Measurements from ENCODE around the gene CATSPERE. TPM values are rescaled to one million over a fixed set of nuclear protein-coding genes. Genes with fewer than 3 reads are reported as not detected.
A peak's percentile ranks its signal among the peaks of the same experiment; 100 is the strongest.

CATSPERE gene
- total and polyA plus RNA-seq, 9 of the 15 experiments (the other 6 are each of a cell fraction or from before 2014, with no cell fraction given) = 0.06 to 0.16 (median 0.09) TPM; not detected in 3

GRCh38 chr1:244653439-244654107 is 192.5 kb downstream of the CATSPERE start (continued):
- TF ChIP-seq BRD4 (IDR thresholded peaks at IDR 0.05) (peak; percentile 61; the same call in 1 of the 2 replicates), ZNF197 (CRISPR knock-in tag; IDR thresholded peaks at IDR 0.05; ENCODE audit: low read depth) (no peak), RBFOX2 (IDR thresholded peaks at IDR 0.05; ENCODE audit: low read depth, low read length) (peak; percentile 86), ZZZ3 (IDR thresholded peaks at IDR 0.05) (no peak), SIRT6 (IDR thresholded peaks at IDR 0.05; ENCODE audit: low read depth, low read length) (no peak), SIX5 (IDR thresholded peaks at IDR 0.05; ENCODE audit: borderline replicate concordance in 1 of 2, insufficient read depth in 1 of 2, low read depth in 1 of 2, low read length in 2 of 2) (no peak), REST (IDR thresholded peaks at IDR 0.05; ENCODE audit: borderline replicate concordance) (no peak), REST (CRISPR knock-in tag; IDR thresholded peaks at IDR 0.05; ENCODE audit: low read depth) (no peak), ZBTB1 (CRISPR knock-in tag; IDR thresholded peaks at IDR 0.05; ENCODE audit: borderline replicate concordance, low read depth) (peak; percentile 81; the same call in 1 of the 2 replicates), ATF3 (IDR thresholded peaks at IDR 0.05) (peak; percentile 92), ATF3 (CRISPR knock-in tag; conservative IDR thresholded peaks at IDR 0.05) (0 out of 2 replicates have a peak, but pooled peaks have one; percentile 33)
